RWPE1 (cell line): ENCODE measurements around the gene RUNDC1.
"Not testable (repeated sequence)": the region's sequence is repeated elsewhere in the genome, so short reads cannot be mapped to it uniquely, and the experiment has no call there.

Experiments
- CTCF ChIA-PET: fragments of 350-600 bp; sonication (Branson Sonifier 250); formaldehyde crosslinking; extraction: SDS; loops from one replicate; lab custom pipeline; 2021; lab: Yijun Ruan, JAX
- POLR2A ChIA-PET: fragments of 400-600 bp; formaldehyde crosslinking; extraction: SDS; loops from one replicate; lab custom pipeline; 2020; ENCODE audit warnings: antibody characterized with exemption; ENCODE audit not compliant: low non-redundant PET; lab: Yijun Ruan, JAX
- DNase-seq: peaks from one replicate; pipeline ENCODE4 v3.0.0; 2012; ENCODE audit warnings: low spot score
- H3K27ac ChIP-seq: fragments of 450-650 bp; 2 replicates; pipeline ENCODE4 v1.5.1; 2017
- TF ChIP-seq, protein P1 (sequence below): fragments of 450-650 bp; conservative IDR thresholded peaks from 2 replicates; pipeline ENCODE4 v1.5.1; 2017; ENCODE audit warnings: low read depth, mild to moderate bottlenecking

Gene RUNDC1

GRCh38 chr17:42989726-42990652 lies 9.6 kb downstream of the RUNDC1 start:
- CTCF ChIA-PET = no interaction called here
- POLR2A ChIA-PET = no interaction called here
- TF ChIP-seq, protein P1, sequence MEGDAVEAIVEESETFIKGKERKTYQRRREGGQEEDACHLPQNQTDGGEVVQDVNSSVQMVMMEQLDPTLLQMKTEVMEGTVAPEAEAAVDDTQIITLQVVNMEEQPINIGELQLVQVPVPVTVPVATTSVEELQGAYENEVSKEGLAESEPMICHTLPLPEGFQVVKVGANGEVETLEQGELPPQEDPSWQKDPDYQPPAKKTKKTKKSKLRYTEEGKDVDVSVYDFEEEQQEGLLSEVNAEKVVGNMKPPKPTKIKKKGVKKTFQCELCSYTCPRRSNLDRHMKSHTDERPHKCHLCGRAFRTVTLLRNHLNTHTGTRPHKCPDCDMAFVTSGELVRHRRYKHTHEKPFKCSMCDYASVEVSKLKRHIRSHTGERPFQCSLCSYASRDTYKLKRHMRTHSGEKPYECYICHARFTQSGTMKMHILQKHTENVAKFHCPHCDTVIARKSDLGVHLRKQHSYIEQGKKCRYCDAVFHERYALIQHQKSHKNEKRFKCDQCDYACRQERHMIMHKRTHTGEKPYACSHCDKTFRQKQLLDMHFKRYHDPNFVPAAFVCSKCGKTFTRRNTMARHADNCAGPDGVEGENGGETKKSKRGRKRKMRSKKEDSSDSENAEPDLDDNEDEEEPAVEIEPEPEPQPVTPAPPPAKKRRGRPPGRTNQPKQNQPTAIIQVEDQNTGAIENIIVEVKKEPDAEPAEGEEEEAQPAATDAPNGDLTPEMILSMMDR = no peak
- peak overlapping the region; percentile 76 for H3K27ac ChIP-seq
- peak; percentile 75 for DNase-seq

DNA sequence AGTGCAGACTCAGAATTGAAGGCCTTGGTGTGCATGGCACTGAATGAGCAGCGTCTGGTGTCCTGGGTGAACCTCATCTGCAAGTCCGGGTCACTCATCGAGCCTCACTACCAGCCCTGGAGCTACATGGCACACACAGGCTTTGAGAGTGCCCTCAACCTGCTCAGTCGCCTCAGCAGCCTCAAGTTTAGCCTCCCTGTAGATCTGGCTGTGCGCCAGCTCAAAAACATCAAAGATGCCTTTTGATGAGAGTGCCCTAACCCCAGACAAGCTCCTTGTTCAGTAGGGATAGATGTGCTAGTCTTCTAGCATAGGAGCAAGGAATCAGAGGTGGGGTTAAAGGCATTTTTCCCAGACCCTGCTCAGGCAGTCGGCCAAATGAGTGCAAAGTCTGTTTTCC lies 11.1 kb downstream of the RUNDC1 start:
- POLR2A ChIA-PET = no interaction called here
- no peak for DNase-seq

DNA sequence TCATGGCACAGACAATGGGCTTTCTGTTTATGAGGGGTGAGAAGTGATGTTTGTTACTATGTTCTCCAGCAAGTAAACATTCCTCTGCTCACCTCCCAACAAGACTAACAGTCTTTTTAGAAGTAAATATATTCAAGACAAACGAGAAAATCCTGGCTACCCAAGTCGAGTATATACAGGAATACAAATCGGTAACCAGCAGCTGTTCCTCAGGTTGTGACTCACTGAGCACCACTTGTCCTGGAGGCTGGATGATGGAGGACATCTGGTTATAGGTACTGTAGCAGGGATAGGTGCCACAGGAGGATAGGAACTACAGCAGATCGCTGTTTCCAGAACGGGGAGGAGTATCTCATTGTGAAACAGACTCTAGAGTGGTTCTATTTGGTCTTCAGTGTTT lies 12.5 kb downstream of the RUNDC1 start:
- CTCF ChIA-PET = interaction anchor here (0.7 kb wide), 1 partner anchor 147 kb away, joined by 3 read pairs; no protein-coding TSS in a partner anchor

More for the DNA sequence above, 11.1 kb downstream of the RUNDC1 start:
- CTCF ChIA-PET = no interaction called here
- H3K27ac ChIP-seq = peak overlapping the region; percentile 76
- TF ChIP-seq, protein P1 = no peak

GRCh38 chr17:42993913-42994312 lies 13.5 kb downstream of the RUNDC1 start:
- CTCF ChIA-PET, POLR2A ChIA-PET, DNase-seq, H3K27ac ChIP-seq: not testable (repeated sequence)

More for the DNA sequence above, 12.5 kb downstream of the RUNDC1 start:
- H3K27ac ChIP-seq = no peak overlapping the region
- POLR2A ChIA-PET = no interaction called here
- TF ChIP-seq, protein P1 = no peak
- DNase-seq = no peak

DNA sequence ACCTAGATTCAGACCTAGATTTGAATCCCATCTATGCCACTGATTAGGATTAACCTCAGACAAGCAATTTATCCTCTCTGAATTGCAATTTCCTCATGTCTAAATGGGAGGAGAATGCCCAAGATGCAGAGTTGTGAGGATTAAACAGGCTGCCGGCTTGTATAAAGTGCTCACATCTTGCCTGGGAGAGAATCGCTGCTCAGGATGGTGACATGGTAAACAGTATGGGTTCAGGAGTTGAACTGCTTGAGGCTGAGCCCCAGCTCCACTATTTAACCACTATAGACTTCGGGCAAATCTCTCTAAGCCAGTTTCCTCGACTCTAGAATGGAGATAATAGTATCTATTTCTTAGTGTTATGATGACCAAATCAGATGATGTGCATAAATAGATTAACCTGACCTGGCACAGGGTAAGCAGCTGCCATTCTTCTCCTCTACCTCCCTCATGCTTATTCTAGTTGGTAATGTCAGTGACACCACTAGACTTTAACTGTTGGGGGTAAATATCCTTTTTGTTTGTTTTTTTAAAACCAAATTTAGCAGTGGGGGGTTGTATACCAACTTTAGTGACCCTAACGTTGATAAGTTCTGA lies 17.1 kb downstream of the RUNDC1 start:
- ChIA-PET CTCF (interaction anchor here (0.6 to 1.2 kb wide), 6 partner anchors 10 to 172 kb away, joined by 3 to 5 read pairs (median 3); partner anchors contain the start of genes PTGES3L and RUNDC1), POLR2A (interaction anchor here (0.8 to 1.5 kb wide), 4 partner anchors 10 to 419 kb away, joined by 3 to 5 read pairs (median 4); partner anchors contain the start of gene PSME3)
- H3K27ac ChIP-seq = peak overlapping the region; percentile 89
- TF ChIP-seq, protein P1 = no peak
- DNase-seq = no peak

DNA sequence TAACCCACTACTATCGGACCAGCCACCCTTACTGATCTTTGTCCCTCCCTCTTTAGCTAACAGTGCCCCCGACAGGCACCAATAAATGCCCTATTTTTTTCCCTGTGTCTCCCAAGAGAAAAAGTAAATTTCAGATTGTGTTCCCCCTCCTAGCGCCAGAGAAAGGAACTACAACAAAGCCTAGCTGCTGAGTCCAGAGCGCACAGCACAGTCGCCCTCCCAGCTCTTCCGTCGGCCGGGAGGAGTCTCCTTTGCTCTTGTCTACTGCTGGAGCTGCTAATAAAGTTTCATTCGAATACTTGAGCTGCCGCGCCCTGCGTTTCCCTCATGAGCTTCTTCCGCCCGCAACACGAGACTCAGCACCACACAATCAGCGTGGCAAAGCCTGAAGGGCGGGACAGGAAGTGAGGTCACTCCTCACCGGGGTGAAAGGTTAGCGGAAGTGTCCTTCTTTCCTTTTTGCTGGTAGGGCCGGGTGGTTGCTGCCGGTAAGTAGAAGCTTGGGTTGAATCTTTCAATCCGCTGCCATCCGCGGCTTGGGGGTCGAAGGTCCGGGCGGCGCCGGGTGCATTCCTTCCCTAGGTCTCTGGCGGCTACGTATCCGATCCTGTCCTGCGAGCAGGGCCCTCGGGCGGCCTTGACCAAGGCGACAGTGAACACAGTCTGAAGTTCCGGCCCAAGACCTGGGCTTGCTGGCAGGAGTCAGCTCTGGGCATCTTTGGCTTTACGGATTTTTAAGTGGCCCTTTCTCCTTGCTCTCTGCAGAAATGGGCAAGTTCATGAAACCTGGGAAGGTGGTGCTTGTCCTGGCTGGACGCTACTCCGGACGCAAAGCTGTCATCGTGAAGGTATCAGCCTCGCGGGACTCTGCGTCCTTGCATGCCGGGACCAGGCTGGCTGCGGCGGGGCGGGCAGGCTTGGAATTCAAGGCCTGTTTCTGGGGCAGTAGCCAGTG lies 17.9 kb downstream of the RUNDC1 start, which contains the start of gene RPL27:
TSS of gene RPL27 (plus strand) at position 436 of the 955 bp plus-strand sequence. CDS start at position 768, 332 bp downstream.
- H3K27ac ChIP-seq = peak within 1 kb of the TSS; percentile 89
- TF ChIP-seq, protein P1 = peak; percentile 84
- peak; percentile 94 for DNase-seq
- ChIA-PET CTCF (interaction anchor here (0.6 to 1.2 kb wide), 6 partner anchors 11 to 173 kb away, joined by 3 to 5 read pairs (median 3); partner anchors contain the start of genes PTGES3L and RUNDC1), POLR2A (interaction anchor here (0.5 to 1.5 kb wide), 6 partner anchors 11 to 457 kb away, joined by 3 to 5 read pairs (median 4); partner anchors contain the start of gene PSME3)
